Keratinocyte (primary cell): ENCODE results near the gene RNPEP. TPM values are rescaled to one million over a fixed set of nuclear protein-coding genes. Genes with fewer than 3 reads are reported as not detected.

ENCODE experiments used
- DNase-seq: peaks from one replicate; pipeline ENCODE4 v3.0.0-alpha.2; 2011; ENCODE audit warnings: low read depth, missing footprints, low spot score
- FAIRE-seq: peaks from 2 replicates; lab custom pipeline; 2011; peaks lifted over from hg19 to GRCh38; lab: Jason Lieb, UNC
- H2AFZ ChIP-seq: 2 replicates; pipeline ENCODE4 v1.6.0; 2012; ENCODE audit warnings: low read length, control low read depth, inconsistent platforms; ENCODE audit not compliant: control insufficient read depth
- H3K27ac ChIP-seq: 2 replicates; pipeline ENCODE4 v1.5.1; 2011; ENCODE audit warnings: low read length; ENCODE audit not compliant: control insufficient read depth, insufficient read depth
- H3K27me3 ChIP-seq: 3 replicates; pipeline ENCODE4 v1.6.0; 2011; ENCODE audit warnings: low read length; ENCODE audit not compliant: control insufficient read depth, insufficient read depth; ENCODE audit errors: extremely low read depth
- H3K36me3 ChIP-seq, 2 experiments: 2 replicates in 1 of 2; 3 replicates in 1 of 2; pipeline ENCODE4 v1.5.1; 2011; ENCODE audit warnings: low read length in 2 of 2, mild to moderate bottlenecking in 1 of 2; ENCODE audit not compliant: control insufficient read depth in 2 of 2, insufficient read depth in 2 of 2; ENCODE audit errors: extremely low read depth in 1 of 2
- H3K4me1 ChIP-seq: 3 replicates; pipeline ENCODE4 v1.5.1; 2011; ENCODE audit warnings: low read length; ENCODE audit not compliant: control insufficient read depth, insufficient read depth; ENCODE audit errors: extremely low read depth
- H3K4me2 ChIP-seq: 3 replicates; pipeline ENCODE4 v1.6.0; 2011; ENCODE audit warnings: low read depth, low read length; ENCODE audit not compliant: control insufficient read depth, insufficient read depth; ENCODE audit errors: extremely low read depth
- H3K4me3 ChIP-seq, 3 experiments: fragments of 200-600 bp in 1 of 3; sonication (generic) in 1 of 3; 2 replicates in 2 of 3; 3 replicates in 1 of 3; pipeline ENCODE4 v1.5.1; 2011 to 2016; ENCODE audit warnings: low read length in 3 of 3, mild to moderate bottlenecking in 3 of 3, control low read depth in 2 of 3, inconsistent platforms in 1 of 3, low read depth in 1 of 3, mixed read lengths in 1 of 3, mixed run types in 1 of 3, moderate library complexity in 1 of 3; ENCODE audit not compliant: control insufficient read depth in 2 of 3, insufficient read depth in 2 of 3; ENCODE audit errors: extremely low read depth in 1 of 3
- H3K79me2 ChIP-seq: 2 replicates; pipeline ENCODE4 v1.6.0; 2012; ENCODE audit warnings: low read length; ENCODE audit not compliant: control insufficient read depth, insufficient read depth
- H3K9ac ChIP-seq: 3 replicates; pipeline ENCODE4 v1.6.0; 2011; ENCODE audit warnings: low read length; ENCODE audit not compliant: control insufficient read depth, insufficient read depth; ENCODE audit errors: extremely low read depth
- H3K9me1 ChIP-seq: 3 replicates; pipeline ENCODE4 v1.6.0; 2011; ENCODE audit warnings: low read length; ENCODE audit not compliant: control insufficient read depth, insufficient read depth; ENCODE audit errors: extremely low read depth
- H3K9me3 ChIP-seq: 2 replicates; pipeline ENCODE4 v1.5.1; 2012; ENCODE audit warnings: low read depth, low read length; ENCODE audit not compliant: control insufficient read depth
- H4K20me1 ChIP-seq: 3 replicates; pipeline ENCODE4 v1.6.0; 2011; ENCODE audit warnings: low read length; ENCODE audit not compliant: control insufficient read depth, insufficient read depth; ENCODE audit errors: extremely low read depth
- CTCF ChIP-seq, 3 experiments: IDR thresholded peaks in 1 of 3; conservative IDR thresholded peaks in 1 of 3; optimal IDR thresholded peaks in 1 of 3; 2 replicates in 2 of 3; 3 replicates in 1 of 3; pipeline versions ENCODE3 to v1.5.1; 2011; ENCODE audit warnings: low read length in 3 of 3, mild to moderate bottlenecking in 3 of 3, moderate library complexity in 2 of 3, control low read depth in 1 of 3, inconsistent platforms in 1 of 3; ENCODE audit not compliant: insufficient read depth in 2 of 3; ENCODE audit errors: extremely low read depth in 1 of 3
- EZH2 ChIP-seq: IDR thresholded peaks from one replicate; pipeline ENCODE4 v1.6.1; 2012; ENCODE audit warnings: inconsistent platforms, mild to moderate bottlenecking, low read length, moderate library complexity
- dilution Hi-C: fragments of 300-500 bp; cut with MboI; formaldehyde crosslinking; loops from one replicate; pipeline ENCODE4 v1.7.0; 2020; ENCODE audit warnings: low sequenced_read_pairs; ENCODE audit not compliant: extremely low pct_ligation_motif_present
- polyA plus RNA-seq, 5 experiments: library from polyadenylated mRNA; depleted of rRNA in 3 of 5; stranded (reverse) in 3 of 5; stranded (forward) in 1 of 5; unstranded in 1 of 5; fragments of >200 nt; gene quantifications; 1 replicate in 1 of 5; 2 replicates in 3 of 5; 3 replicates in 1 of 5; pipeline versions ENCODE4 v1.2.1 to v1.2.3, GENCODE V29; 2011 to 2012; ENCODE audit warnings: missing spikeins in 2 of 5, low read depth in 1 of 5, low replicate concordance in 1 of 5

The RNPEP gene
- polyA plus RNA-seq, 1 donor (not counting 4 experiments of a cell fraction or from before 2014, with no cell fraction given): 63.0 TPM

GRCh38 chr1:201970334-201971159 lies 11.9 kb upstream of the RNPEP start:
- dilution Hi-C loops: no loop called here
- no peaks in the 10 kb centered on the region for H3K9me3 ChIP-seq
- H3K4me3 ChIP-seq: no peak overlapping the region
- no peak for DNase-seq
- H3K9me1 ChIP-seq: no peaks in the 10 kb centered on the region
- H3K79me2 ChIP-seq: peaks cover 2% of the 10 kb centered on the region
- no peaks in the 10 kb centered on the region for H3K27me3 ChIP-seq
- no peak overlapping the region for H3K27ac ChIP-seq
- H4K20me1 ChIP-seq: no peaks in the 10 kb centered on the region
- FAIRE-seq: no peak
- H3K9ac ChIP-seq: no peak overlapping the region
- peaks cover 12 to 14% of the 10 kb centered on the region in 2 experiments for H3K36me3 ChIP-seq
- H3K4me1 ChIP-seq: peaks cover 4% of the 10 kb centered on the region
- H2AFZ ChIP-seq: no peak overlapping the region
- TF ChIP-seq CTCF (optimal IDR thresholded peaks at IDR 0.05 in 1 of 3, IDR thresholded peaks at IDR 0.05 in 1 of 3, conservative IDR thresholded peaks at IDR 0.05 in 1 of 3; ENCODE audit: extremely low read depth in 1 of 3, insufficient read depth in 2 of 3, low read length in 3 of 3): no peak
- no peak overlapping the region for H3K4me2 ChIP-seq

GRCh38 chr1:201982082-201982622 lies 296 bp upstream of the RNPEP start:
- H3K9ac ChIP-seq: peak overlapping the region; percentile 80
- DNase-seq: no peak

More at GRCh38 chr1:201982082-201982622, 296 bp upstream of the RNPEP start:
- Histone ChIP-seq H3K4me2 (peak overlapping the region; percentile 96), H3K27me3 (no peaks in the 10 kb centered on the region), H3K4me1 (peaks cover 33% of the 10 kb centered on the region), H2AFZ (peak overlapping the region; percentile 64), H3K4me3 (peak overlapping the region in 2 of 3 experiments; percentile 86 to 90), H3K9me3 (no peaks in the 10 kb centered on the region), H3K79me2 (peaks cover 30% of the 10 kb centered on the region), H3K36me3 (no peaks in the 10 kb centered on the region), H3K27ac (no peak overlapping the region), H3K9me1 (no peaks in the 10 kb centered on the region), H4K20me1 (no peaks in the 10 kb centered on the region)
- TF ChIP-seq EZH2 (no peak), CTCF (optimal IDR thresholded peaks at IDR 0.05 in 1 of 3, IDR thresholded peaks at IDR 0.05 in 1 of 3, conservative IDR thresholded peaks at IDR 0.05 in 1 of 3; ENCODE audit: extremely low read depth in 1 of 3, insufficient read depth in 2 of 3, low read length in 3 of 3) (no peak)
- dilution Hi-C loops: no loop called here
- FAIRE-seq: no peak
